ENCODE data around the gene HMGCS2.
"Not testable (repeated sequence)": the region's sequence is repeated elsewhere in the genome, so short reads cannot be mapped to it uniquely, and the experiment has no call there.

Gene HMGCS2

GRCh38 chr1:119711804-119712341, 56.8 kb downstream of the HMGCS2 start, which contains the start of gene PHGDH:
PHGDH (plus strand) TSS chr1:119711934; CDS start chr1:119712023, 89 bp downstream.
- DNase-seq (ENCODE audit: low spot score), result peak; percentile 85

DNA sequence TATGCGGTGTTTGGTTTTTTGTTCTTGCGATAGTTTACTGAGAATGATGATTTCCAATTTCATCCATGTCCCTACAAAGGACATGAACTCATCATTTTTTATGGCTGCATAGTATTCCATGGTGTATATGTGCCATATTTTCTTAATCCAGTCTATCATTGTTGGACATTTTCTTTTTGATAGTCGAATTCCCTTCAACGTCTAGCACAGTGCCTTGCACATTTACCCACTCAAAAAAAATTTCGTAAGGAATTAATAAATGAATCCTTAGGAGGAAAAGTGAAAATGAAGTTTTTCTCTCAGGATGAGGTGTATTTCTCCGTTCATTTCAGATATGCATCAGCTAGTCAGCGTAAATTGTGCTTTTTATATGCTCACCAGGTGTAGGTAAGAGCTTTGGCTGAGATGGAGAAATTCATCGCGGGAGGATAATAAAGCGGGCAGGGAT, 57.3 kb downstream of the HMGCS2 start:
- not testable (repeated sequence) for DNase-seq (ENCODE audit: low spot score)

More at GRCh38 chr1:119711804-119712341, 56.8 kb downstream of the HMGCS2 start, which contains the start of gene PHGDH:
- TF ChIP-seq CTCF (IDR thresholded peaks at IDR 0.05; ENCODE audit: extremely low read depth, missing control alignments), result no peak

DNA sequence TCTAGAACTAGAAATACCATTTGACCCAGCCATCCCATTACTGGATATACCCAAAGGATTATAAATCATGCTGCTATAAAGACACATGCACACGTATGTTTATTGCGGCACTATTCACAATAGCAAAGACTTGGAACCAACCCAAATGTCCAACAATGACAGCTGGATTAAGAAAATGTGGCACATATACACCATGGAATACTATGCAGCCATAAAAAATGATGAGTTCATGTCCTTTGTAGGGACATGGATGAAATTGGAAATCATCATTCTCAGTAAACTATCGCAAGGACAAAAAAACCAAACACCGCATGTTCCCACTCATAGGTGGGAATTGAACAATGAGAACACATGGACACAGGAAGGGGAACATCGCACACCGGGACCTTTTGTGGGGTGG, 62.1 kb downstream of the HMGCS2 start:
- not testable (repeated sequence) for DNase-seq (ENCODE audit: low spot score)

DNA sequence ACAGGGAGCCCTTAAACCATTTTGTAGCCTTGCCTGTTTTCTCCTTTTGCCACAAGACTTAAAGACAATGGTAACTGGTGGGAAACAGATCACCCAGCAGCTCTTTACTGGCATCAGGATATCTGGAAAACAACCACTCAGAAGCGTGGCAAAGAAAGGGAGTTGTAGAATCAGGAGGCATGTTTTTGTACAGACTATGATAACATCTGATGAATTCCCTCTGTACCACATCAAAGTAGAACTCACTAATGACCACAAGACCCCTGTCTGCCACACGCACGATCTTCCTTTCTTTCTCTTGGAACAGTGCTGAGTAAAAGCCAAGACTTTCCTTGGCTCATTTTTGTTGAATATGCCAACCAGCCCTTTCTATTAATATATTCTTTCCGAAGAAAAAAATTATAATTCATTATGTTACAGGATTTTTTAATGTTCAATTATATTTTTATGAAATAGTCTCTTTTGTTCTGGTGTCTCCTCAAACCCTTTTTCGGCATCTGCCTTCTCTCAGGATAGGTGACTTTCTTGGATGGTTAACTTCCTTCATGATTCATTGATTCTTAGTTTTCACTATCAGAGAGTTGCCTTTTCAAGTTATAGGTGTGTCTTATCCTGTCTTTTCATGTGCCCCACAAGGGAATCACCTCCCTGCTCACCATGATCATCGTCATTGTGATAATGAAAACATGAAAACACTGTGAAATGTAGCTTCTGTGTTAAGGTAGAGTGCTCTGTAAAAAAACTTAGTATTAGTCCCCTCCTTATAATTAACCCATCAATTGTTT, 64.8 kb downstream of the HMGCS2 start:
- no peak for DNase-seq (ENCODE audit: low spot score)
- TF ChIP-seq CTCF (IDR thresholded peaks at IDR 0.05; ENCODE audit: extremely low read depth, missing control alignments), result no peak

- no peak for DNase-seq (ENCODE audit: low spot score)
- TF ChIP-seq CTCF (IDR thresholded peaks at IDR 0.05; ENCODE audit: extremely low read depth, missing control alignments), result no peak
Measured at GRCh38 chr1:119702384-119702783, 66.3 kb downstream of the HMGCS2 start.

GRCh38 chr1:119701659-119702058, 67.0 kb downstream of the HMGCS2 start:
- no peak for TF ChIP-seq CTCF (IDR thresholded peaks at IDR 0.05; ENCODE audit: extremely low read depth, missing control alignments)
- no peak for DNase-seq (ENCODE audit: low spot score)

GRCh38 chr1:119700326-119700725, 68.4 kb downstream of the HMGCS2 start:
- DNase-seq (ENCODE audit: low spot score), result no peak
- TF ChIP-seq CTCF (IDR thresholded peaks at IDR 0.05; ENCODE audit: extremely low read depth, missing control alignments), result no peak

All from GM20000 (cell line).